ENCODE measurements around the gene PPM1A. TPM values are rescaled to one million over a fixed set of nuclear protein-coding genes. Genes with fewer than 3 reads are reported as not detected.

Gene PPM1A
- total RNA-seq, 1 donor, result 13.2 TPM

Other genes starting within 250 kb of the PPM1A start
- gene PCNX4, start 157.3 kb upstream of the PPM1A start, total RNA-seq, result 51.4 TPM
- gene DHRS7, start 83.8 kb upstream of the PPM1A start, total RNA-seq, result 91.0 TPM
- not detected for gene C14orf39, start 236.8 kb downstream of the PPM1A start, total RNA-seq